ENCODE data around the gene EFCAB10. TPM values are rescaled to one million over a fixed set of nuclear protein-coding genes. Genes with fewer than 3 reads are reported as not detected.

The EFCAB10 gene
- polyA plus RNA-seq, 1 donor from 2014 or later, result not detected

DNA sequence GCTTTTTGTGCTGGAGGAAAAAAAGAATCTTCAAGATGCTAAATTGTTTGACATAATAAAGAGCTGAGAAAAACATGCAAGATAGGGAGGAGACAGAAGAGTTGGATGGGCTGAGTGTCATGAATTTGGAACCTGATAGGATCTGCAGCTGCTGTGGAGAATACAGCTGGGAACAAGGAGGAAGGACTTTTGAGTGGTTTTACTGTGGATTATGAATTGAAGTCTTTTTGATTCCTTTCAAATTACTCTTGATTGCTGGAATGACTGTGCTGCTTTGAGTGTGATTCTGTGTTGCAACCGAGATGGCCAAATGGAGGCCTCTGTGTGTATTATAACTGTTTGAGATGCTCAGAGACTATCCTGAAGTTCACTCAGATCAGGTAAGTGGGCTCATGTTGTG is 4.0 kb downstream of the EFCAB10 start:
- H3K9me3 ChIP-seq (ENCODE audit: low read length), result no peaks in the 10 kb centered on the region
- H3K9me2 ChIP-seq (ENCODE audit: insufficient read depth, low read length), result no peaks in the 10 kb centered on the region
- no peak overlapping the region for H2AFZ ChIP-seq (ENCODE audit: low read depth, low read length)
- H3K36me3 ChIP-seq (ENCODE audit: insufficient read depth, low read length), result no peaks in the 10 kb centered on the region
- no peaks in the 10 kb centered on the region for H3K27me3 ChIP-seq (ENCODE audit: insufficient read depth, low read depth, low read length)
- H3K27ac ChIP-seq (ENCODE audit: low read length), result no peak overlapping the region
- H3K4me2 ChIP-seq (ENCODE audit: low read length), result no peak overlapping the region
- H3K9ac ChIP-seq (ENCODE audit: low read length), result no peak overlapping the region
- no peaks in the 10 kb centered on the region for H3F3A ChIP-seq (ENCODE audit: insufficient read depth, low read length, poor library complexity, severe bottlenecking)
- no peaks in the 10 kb centered on the region for H4K20me1 ChIP-seq (ENCODE audit: insufficient read depth)
- H3K4me3 ChIP-seq (ENCODE audit: low read length), result no peak overlapping the region
- TF ChIP-seq RAD21 (conservative IDR thresholded peaks at IDR 0.05) (no peak), TAF1 (IDR thresholded peaks at IDR 0.05; ENCODE audit: low read depth) (no peak), EZH2 (IDR thresholded peaks at IDR 0.05; ENCODE audit: borderline replicate concordance, insufficient read depth, low read length, poor library complexity, severe bottlenecking) (no peak), EP300 (conservative IDR thresholded peaks at IDR 0.05; ENCODE audit: poor library complexity, severe bottlenecking) (no peak), SMC3 (conservative IDR thresholded peaks at IDR 0.05; ENCODE audit: poor library complexity) (no peak), POLR2AphosphoS5 (IDR thresholded peaks at IDR 0.05) (no peak)
- no peaks in the 10 kb centered on the region for H3K79me2 ChIP-seq (replicated peaks; ENCODE audit: insufficient read depth, low read length)

DNA sequence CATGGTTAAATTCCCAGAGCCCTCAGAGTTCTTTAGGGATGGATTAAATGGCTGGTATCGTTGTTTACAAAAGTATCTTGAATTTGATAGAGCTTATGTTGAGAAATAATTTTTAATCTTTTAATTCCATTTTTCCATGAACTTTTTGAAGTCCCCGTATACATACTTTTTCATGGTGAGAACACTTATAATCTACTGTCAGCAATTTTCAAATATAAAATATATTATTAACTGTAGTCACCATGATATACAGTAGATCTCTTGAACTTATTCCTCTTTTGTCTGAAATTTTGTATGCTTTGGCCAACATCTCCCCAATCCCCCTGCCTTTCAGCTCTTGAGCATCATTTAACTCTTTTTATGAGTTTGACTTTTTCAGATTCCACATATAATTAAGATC is 9.4 kb downstream of the EFCAB10 start:
- Histone ChIP-seq H4K20me1 (ENCODE audit: insufficient read depth) (no peaks in the 10 kb centered on the region), H3K9me2 (ENCODE audit: insufficient read depth, low read length) (no peaks in the 10 kb centered on the region), H3F3A (ENCODE audit: insufficient read depth, low read length, poor library complexity, severe bottlenecking) (no peaks in the 10 kb centered on the region), H3K27ac (ENCODE audit: low read length) (no peak overlapping the region), H3K4me3 (ENCODE audit: low read length) (no peak overlapping the region), H3K27me3 (ENCODE audit: insufficient read depth, low read depth, low read length) (no peaks in the 10 kb centered on the region), H3K4me2 (ENCODE audit: low read length) (no peak overlapping the region), H2AFZ (ENCODE audit: low read depth, low read length) (no peak overlapping the region), H3K9ac (ENCODE audit: low read length) (no peak overlapping the region), H3K79me2 (replicated peaks; ENCODE audit: insufficient read depth, low read length) (no peaks in the 10 kb centered on the region), H3K9me3 (ENCODE audit: low read length) (no peaks in the 10 kb centered on the region), H3K36me3 (ENCODE audit: insufficient read depth, low read length) (no peaks in the 10 kb centered on the region)
- TF ChIP-seq EZH2 (IDR thresholded peaks at IDR 0.05; ENCODE audit: borderline replicate concordance, insufficient read depth, low read length, poor library complexity, severe bottlenecking) (no peak), POLR2AphosphoS5 (IDR thresholded peaks at IDR 0.05) (no peak), RAD21 (conservative IDR thresholded peaks at IDR 0.05) (no peak), SMC3 (conservative IDR thresholded peaks at IDR 0.05; ENCODE audit: poor library complexity) (no peak)

DNA sequence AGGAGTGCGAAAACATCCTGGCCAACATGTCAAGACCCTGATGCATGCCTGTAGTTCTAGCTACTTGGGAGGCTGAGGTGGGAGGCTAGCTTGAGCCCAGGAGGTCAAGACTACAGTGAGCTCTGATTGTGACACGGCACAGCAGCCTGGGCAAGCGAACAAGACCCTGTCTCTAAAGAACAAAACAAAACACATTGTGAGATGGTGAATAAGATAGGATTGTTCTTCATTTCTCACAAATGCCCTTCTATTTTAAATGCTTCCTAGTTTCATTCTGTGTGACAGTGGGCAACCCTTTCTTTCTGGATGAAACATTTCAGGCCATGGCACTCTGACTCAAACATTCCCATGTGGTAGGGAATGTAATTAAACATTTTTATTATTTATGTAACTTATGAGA is 13.5 kb downstream of the EFCAB10 start:
- TF ChIP-seq, protein P1, sequence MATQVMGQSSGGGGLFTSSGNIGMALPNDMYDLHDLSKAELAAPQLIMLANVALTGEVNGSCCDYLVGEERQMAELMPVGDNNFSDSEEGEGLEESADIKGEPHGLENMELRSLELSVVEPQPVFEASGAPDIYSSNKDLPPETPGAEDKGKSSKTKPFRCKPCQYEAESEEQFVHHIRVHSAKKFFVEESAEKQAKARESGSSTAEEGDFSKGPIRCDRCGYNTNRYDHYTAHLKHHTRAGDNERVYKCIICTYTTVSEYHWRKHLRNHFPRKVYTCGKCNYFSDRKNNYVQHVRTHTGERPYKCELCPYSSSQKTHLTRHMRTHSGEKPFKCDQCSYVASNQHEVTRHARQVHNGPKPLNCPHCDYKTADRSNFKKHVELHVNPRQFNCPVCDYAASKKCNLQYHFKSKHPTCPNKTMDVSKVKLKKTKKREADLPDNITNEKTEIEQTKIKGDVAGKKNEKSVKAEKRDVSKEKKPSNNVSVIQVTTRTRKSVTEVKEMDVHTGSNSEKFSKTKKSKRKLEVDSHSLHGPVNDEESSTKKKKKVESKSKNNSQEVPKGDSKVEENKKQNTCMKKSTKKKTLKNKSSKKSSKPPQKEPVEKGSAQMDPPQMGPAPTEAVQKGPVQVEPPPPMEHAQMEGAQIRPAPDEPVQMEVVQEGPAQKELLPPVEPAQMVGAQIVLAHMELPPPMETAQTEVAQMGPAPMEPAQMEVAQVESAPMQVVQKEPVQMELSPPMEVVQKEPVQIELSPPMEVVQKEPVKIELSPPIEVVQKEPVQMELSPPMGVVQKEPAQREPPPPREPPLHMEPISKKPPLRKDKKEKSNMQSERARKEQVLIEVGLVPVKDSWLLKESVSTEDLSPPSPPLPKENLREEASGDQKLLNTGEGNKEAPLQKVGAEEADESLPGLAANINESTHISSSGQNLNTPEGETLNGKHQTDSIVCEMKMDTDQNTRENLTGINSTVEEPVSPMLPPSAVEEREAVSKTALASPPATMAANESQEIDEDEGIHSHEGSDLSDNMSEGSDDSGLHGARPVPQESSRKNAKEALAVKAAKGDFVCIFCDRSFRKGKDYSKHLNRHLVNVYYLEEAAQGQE (IDR thresholded peaks at IDR 0.05; ENCODE audit: borderline replicate concordance), result no peak
- no peak for TF ChIP-seq SMC3 (conservative IDR thresholded peaks at IDR 0.05; ENCODE audit: poor library complexity)
- no peak for TF ChIP-seq EP300 (conservative IDR thresholded peaks at IDR 0.05; ENCODE audit: poor library complexity, severe bottlenecking)
- no peak for TF ChIP-seq POLR2AphosphoS5 (IDR thresholded peaks at IDR 0.05)
- TF ChIP-seq, protein P2, sequence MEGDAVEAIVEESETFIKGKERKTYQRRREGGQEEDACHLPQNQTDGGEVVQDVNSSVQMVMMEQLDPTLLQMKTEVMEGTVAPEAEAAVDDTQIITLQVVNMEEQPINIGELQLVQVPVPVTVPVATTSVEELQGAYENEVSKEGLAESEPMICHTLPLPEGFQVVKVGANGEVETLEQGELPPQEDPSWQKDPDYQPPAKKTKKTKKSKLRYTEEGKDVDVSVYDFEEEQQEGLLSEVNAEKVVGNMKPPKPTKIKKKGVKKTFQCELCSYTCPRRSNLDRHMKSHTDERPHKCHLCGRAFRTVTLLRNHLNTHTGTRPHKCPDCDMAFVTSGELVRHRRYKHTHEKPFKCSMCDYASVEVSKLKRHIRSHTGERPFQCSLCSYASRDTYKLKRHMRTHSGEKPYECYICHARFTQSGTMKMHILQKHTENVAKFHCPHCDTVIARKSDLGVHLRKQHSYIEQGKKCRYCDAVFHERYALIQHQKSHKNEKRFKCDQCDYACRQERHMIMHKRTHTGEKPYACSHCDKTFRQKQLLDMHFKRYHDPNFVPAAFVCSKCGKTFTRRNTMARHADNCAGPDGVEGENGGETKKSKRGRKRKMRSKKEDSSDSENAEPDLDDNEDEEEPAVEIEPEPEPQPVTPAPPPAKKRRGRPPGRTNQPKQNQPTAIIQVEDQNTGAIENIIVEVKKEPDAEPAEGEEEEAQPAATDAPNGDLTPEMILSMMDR (IDR thresholded peaks at IDR 0.05; ENCODE audit: poor library complexity, severe bottlenecking), result no peak
- Histone ChIP-seq H3K27me3 (ENCODE audit: insufficient read depth, low read depth, low read length) (no peaks in the 10 kb centered on the region), H3K9ac (ENCODE audit: low read length) (no peak overlapping the region), H3K36me3 (ENCODE audit: insufficient read depth, low read length) (no peaks in the 10 kb centered on the region), H3K27ac (ENCODE audit: low read length) (no peak overlapping the region), H3K9me3 (ENCODE audit: low read length) (no peaks in the 10 kb centered on the region), H3K9me2 (ENCODE audit: insufficient read depth, low read length) (no peaks in the 10 kb centered on the region), H3K4me2 (ENCODE audit: low read length) (no peak overlapping the region), H3F3A (ENCODE audit: insufficient read depth, low read length, poor library complexity, severe bottlenecking) (no peaks in the 10 kb centered on the region), H3K4me3 (ENCODE audit: low read length) (no peak overlapping the region), H4K20me1 (ENCODE audit: insufficient read depth) (no peaks in the 10 kb centered on the region), H2AFZ (ENCODE audit: low read depth, low read length) (no peak overlapping the region), H3K79me2 (replicated peaks; ENCODE audit: insufficient read depth, low read length) (no peaks in the 10 kb centered on the region)

All from neural cell (in vitro differentiated cells).